GM19397 (cell line): ENCODE data around the gene ARMC9.

Experiments used
- ATAC-seq: cut with Tn5 transposase; IDR thresholded peaks from one replicate; pipeline ENCODE4 v1.9.1; 2021; ENCODE audit warnings: mild to moderate bottlenecking, moderate library complexity; ENCODE audit not compliant: unreplicated experiment

The ARMC9 gene

GRCh38 chr2:231306791-231307393, 108.5 kb downstream of the ARMC9 start:
- no peak for ATAC-seq

- ATAC-seq = no peak
Observed at GRCh38 chr2:231308219-231308618, 109.8 kb downstream of the ARMC9 start.

GRCh38 chr2:231308631-231309428, 110.4 kb downstream of the ARMC9 start:
- ATAC-seq = no peak

- ATAC-seq = no peak
Observed at GRCh38 chr2:231312066-231312465, 113.6 kb downstream of the ARMC9 start.

GRCh38 chr2:231315896-231316295, 117.5 kb downstream of the ARMC9 start:
- ATAC-seq = no peak

GRCh38 chr2:231317579-231317978, 119.1 kb downstream of the ARMC9 start:
- ATAC-seq = no peak

GRCh38 chr2:231318436-231318835, 120.0 kb downstream of the ARMC9 start:
- no peak for ATAC-seq

- no peak for ATAC-seq
Observed at GRCh38 chr2:231318954-231319353, 120.5 kb downstream of the ARMC9 start.

- no peak for ATAC-seq
Observed at GRCh38 chr2:231319867-231320266, 121.4 kb downstream of the ARMC9 start.

GRCh38 chr2:231321021-231321420, 122.6 kb downstream of the ARMC9 start:
- ATAC-seq = no peak

GRCh38 chr2:231321556-231322334, 123.3 kb downstream of the ARMC9 start:
- no peak for ATAC-seq

- ATAC-seq = no peak
Observed at GRCh38 chr2:231323316-231323715, 124.9 kb downstream of the ARMC9 start.

- no peak for ATAC-seq
Observed at GRCh38 chr2:231325826-231326225, 127.4 kb downstream of the ARMC9 start.

GRCh38 chr2:231326404-231326803, 128.0 kb downstream of the ARMC9 start:
- no peak for ATAC-seq

GRCh38 chr2:231330311-231330710, 131.9 kb downstream of the ARMC9 start:
- no peak for ATAC-seq

GRCh38 chr2:231331533-231331932, 133.1 kb downstream of the ARMC9 start:
- ATAC-seq = no peak

GRCh38 chr2:231332388-231332787, 134.0 kb downstream of the ARMC9 start:
- no peak for ATAC-seq

GRCh38 chr2:231332872-231333500, 134.6 kb downstream of the ARMC9 start:
- ATAC-seq = no peak

- ATAC-seq = no peak
Observed at GRCh38 chr2:231334179-231334930, 135.9 kb downstream of the ARMC9 start.

- no peak for ATAC-seq
Observed at GRCh38 chr2:231334981-231335380, 136.6 kb downstream of the ARMC9 start.

- ATAC-seq = no peak
Observed at GRCh38 chr2:231335591-231335990, 137.2 kb downstream of the ARMC9 start.
